Measurements from ENCODE around the gene SNRPF. TPM values are rescaled to one million over a fixed set of nuclear protein-coding genes. Genes with fewer than 3 reads are reported as not detected.

Gene SNRPF
- total RNA-seq, 4 donors from 2014 or later, result 3.8 to 13.9 (median 4.1) TPM

DNA sequence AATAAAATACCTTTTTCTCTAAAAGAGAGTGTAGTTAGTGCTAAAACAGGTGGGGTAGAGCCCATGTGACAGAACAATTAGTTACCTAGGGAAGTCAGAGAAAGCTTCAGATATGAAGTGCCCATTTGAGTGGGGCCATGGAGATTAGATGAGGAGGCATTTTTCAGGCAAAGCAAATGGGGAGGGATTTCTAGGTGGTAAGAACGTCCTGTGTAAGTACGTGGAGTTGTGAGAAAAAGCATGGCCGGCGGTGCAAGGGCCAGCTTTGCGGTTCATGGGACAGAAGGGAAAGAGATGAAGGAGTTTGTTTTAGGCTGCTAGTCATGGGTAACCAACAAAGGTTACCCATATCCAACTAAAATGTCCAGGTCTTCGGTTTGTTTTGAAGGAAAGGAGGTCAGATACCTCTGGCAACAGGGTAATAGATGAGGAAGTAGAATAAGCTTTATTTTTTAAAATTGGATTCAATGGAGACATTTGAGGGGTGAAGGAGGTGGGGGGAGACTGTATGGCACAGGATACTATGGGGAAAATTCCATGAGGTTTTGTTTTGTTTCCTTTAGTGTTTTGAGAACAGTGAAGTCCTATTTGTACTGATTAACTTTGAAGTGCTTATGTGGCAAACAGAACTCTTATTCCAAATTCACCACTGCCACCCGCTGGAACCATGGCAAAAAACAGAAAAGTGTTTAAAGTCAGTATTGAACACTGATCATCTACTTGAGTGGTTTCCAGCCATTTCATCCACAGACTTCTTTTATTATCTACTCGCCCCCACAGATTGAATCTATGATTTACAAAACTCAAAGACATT lies 10.0 kb upstream of the SNRPF start:
- TF ChIP-seq, protein P1, sequence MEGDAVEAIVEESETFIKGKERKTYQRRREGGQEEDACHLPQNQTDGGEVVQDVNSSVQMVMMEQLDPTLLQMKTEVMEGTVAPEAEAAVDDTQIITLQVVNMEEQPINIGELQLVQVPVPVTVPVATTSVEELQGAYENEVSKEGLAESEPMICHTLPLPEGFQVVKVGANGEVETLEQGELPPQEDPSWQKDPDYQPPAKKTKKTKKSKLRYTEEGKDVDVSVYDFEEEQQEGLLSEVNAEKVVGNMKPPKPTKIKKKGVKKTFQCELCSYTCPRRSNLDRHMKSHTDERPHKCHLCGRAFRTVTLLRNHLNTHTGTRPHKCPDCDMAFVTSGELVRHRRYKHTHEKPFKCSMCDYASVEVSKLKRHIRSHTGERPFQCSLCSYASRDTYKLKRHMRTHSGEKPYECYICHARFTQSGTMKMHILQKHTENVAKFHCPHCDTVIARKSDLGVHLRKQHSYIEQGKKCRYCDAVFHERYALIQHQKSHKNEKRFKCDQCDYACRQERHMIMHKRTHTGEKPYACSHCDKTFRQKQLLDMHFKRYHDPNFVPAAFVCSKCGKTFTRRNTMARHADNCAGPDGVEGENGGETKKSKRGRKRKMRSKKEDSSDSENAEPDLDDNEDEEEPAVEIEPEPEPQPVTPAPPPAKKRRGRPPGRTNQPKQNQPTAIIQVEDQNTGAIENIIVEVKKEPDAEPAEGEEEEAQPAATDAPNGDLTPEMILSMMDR (IDR thresholded peaks at IDR 0.05; ENCODE audit: low read depth), result no peak

DNA sequence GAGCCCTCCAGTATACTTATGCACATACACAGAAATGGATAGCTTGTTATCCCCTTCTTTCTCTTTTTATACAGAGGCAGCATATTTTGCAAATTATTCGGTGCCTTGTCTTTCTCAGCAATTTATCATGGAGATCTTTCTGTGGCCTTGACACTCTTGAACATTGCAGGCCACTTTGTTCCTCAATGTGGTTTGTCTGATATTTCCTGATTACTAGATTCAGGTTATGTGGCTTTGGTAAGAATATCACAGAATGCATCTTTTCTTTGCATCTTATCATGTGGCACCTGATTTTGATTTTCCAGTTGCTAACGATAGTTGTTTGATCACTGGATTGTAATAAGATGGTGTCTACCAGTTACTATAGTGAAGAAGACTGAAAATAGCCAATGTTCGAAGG lies 7.1 kb upstream of the SNRPF start:
- TF ChIP-seq, protein P1 (IDR thresholded peaks at IDR 0.05; ENCODE audit: low read depth), result no peak

DNA sequence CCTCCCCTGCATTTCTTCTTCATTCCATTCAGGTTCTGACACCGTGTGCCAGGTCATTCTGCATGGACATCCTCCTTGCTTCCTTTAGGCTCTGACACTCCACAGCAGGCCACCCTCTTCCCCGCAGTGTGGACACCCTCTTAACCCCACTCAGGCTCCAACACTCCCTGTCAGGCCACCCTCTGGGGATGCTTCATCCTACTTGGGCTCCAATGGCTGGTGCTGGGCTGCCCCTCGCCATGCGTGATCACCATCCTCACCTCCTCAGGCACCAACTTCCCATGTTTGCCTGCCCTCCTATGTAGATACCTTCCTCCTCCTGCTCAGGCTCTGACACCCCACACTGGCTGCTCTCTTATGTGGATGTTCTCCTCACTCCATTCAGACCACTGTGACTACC lies 6.6 kb upstream of the SNRPF start:
- TF ChIP-seq, protein P1 (IDR thresholded peaks at IDR 0.05; ENCODE audit: low read depth), result no peak

DNA sequence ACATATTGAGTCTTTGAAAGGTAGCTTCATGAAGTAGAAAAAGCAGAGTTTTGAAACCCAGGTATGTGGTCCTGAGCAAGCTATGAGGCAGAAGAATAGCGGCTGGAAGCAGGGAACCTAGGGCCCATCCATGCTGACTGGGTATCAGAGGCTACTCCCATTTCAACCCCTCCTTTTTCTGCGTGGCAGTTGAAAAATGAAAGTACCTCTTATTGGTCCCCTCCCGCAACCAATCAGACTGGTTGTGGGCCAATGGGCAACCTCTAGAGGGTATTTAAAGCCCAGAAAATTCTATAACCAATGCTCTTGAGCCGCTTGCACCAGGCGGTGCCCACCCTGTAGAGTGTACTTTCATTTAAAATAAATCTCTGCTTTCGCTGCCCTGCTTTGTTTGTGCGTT lies 1.6 kb upstream of the SNRPF start:
- TF ChIP-seq, protein P1 (IDR thresholded peaks at IDR 0.05; ENCODE audit: low read depth), result no peak

DNA sequence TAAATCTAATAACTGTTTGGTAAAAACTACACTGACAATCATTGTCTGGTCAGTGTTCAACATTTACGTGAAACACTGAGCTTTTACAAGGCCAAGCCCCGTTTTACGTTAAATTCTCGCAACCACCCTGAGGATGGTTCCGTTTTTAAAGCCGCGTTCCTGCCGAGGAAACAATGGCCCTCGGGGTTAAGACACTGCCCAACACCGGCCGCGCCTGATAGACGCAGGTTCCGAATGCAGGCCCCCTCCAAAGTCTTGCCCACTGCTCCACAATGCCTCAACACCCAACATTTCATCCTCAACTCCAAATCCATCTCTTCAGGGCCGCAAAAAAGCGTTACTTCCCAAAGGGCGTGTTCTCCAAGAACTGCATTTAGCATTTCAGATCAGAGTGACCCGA lies 953 bp upstream of the SNRPF start:
- TF ChIP-seq, protein P1 (IDR thresholded peaks at IDR 0.05; ENCODE audit: low read depth), result no peak

DNA sequence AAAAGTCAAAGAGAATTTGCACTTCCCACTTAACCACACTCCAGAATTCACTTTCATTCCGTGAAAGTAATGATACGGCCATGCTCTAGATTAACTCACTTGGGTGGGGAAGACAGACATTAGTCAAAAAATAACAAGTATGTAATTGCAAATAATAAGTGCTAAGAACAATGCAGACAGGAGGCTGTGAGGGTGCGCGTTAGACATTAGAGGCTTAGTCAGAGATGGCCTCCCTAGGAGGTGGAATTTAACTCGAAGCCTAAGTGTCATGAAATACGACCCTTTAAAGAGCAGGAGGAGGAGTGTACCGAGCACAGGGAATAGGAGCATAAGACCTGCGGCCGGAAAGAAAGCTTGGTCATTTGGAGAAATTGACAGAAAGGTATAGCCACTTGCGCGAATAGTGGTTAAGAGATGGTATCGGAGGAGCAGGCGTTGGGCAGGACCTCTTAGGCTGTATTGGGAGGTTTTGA lies 628 bp downstream of the SNRPF start:
- TF ChIP-seq, protein P1 (IDR thresholded peaks at IDR 0.05; ENCODE audit: low read depth), result no peak

DNA sequence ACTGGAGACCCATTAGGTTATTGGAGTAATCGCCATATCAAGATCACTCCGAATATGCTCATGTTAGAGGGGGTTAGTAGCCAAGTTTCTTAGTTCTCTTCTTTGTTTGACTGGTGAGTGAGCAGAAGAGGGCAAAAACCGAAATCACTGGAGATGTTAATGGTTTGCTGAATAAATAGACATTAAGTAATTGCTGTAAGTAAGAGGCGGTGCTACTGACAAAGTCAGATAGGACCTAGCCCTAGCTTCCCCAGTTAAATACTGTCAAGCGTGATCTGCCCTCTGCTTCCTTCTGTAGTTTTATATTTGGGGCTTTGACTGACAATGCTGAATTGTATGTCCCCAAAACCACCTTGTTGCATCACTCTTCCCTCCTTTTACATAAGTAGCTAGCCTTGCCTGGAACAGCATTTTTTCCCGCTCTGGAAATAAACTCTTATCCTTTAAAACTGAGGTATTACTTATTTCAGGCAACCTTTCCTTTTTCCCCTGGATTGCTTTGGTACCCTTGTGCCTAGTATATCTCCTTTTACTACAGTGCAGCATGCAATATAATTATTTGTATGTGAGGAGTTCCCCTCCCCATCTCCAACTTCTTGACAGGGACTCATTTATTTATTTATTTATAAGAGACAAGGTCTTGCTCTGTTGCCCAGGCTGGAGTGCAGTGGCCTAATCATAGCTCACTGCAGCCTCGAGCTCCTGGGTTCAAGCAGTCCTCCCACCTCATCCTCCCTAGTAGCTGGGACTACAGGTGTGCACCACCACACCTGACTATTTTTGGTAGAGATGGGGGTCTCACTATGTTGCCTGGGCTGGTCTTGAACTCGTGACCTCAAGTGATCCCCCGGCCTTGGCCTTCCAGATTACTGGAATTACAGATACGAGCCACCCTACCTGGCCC lies 1.4 kb downstream of the SNRPF start:
- TF ChIP-seq, protein P1 (IDR thresholded peaks at IDR 0.05; ENCODE audit: low read depth), result no peak

All from subcutaneous adipose tissue (tissue), 4 donors.